Eye (tissue), 1 donor: ENCODE results near the gene DPP4.

Experiments used
- DNase-seq: peaks from one replicate; pipeline ENCODE4 v3.0.0-alpha.2; 2015

The DPP4 gene

DNA sequence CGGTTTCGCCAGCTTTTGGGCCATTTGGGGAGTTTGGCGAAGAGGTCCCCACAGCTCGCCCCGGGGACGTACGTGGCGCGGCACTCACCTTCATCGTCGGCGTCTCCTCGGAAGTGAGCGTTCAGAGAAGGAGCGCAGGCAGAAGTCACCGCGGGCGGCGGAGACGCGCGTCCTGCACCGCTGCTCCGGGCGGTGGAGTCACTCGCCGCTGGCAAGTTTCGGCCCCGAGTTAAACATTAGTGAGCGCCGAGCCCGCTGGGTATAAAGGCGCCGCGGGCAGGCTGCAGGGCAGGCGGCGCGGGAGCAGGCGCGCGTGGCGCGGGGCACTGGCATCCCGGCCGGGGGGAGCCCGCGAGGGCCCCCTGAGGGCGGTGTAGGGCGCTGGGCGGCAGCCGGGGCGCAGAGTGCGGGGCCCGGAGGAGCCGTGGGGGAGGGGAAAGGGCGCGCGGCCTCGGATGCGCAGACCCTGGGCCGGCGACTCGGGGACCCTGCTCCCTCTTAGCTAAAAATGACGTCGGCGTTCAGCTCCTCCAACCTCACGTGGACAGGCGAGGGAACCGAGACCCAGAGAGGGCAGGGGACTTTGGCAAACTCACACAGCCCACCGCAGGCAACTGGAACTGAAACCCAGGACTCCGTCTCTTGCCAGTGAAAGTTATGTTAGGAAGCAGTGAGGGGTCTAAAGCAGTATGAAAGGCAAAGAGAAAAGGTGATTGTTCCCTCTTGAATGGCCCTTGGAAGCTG lies at the start of gene DPP4:
Gene DPP4, minus strand, starts transcription at position 328 of the 744 bp plus-strand sequence. Its CDS starts 234 bp downstream, at position 94.
- peak; percentile 39 for DNase-seq

GRCh38 chr2:162118166-162119031 lies 44.4 kb upstream of the DPP4 start:
- no peak for DNase-seq

DNA sequence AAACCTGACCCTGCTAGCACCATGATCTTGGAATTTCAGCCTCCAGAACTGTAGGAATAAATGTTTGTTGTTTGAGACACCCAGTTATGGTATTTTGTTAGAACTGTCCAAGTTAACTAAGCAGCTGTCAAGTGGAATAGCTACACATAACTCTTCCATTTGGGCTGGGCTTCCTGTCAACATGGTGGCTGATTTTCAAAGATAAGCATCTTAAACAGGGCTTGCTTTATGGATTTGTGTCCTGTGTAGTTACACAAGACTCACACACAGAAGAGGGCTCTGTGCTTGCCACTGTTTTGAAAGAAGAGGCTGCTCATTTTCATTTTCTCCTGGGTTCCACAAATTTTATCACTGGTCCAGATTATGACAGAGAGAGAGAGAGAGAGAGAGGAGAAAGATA lies 42.3 kb upstream of the DPP4 start:
- no peak for DNase-seq

DNA sequence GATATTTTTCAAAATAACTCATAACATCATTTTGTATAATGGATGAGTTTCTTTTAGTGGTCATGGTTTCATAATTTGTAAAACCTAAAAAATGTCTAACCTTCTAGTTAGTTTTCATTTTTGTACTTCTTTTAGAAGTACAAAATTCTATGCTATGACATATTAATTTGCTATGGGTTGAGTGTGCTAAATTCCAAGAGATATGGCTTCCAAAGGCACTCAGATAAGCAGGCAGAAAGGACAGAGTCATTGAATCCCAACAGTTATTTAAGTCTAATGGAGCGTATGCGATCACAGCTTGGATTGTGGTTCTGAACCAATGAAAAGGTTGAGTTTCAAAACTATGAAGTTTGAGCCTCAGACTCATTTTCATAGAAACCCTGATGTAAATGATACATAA lies 41.1 kb upstream of the DPP4 start:
- DNase-seq: no peak

- DNase-seq: no peak
Observed at GRCh38 chr2:162114271-162114670, 40.3 kb upstream of the DPP4 start.

- no peak for DNase-seq
Observed at GRCh38 chr2:162113776-162114168, 39.8 kb upstream of the DPP4 start.

GRCh38 chr2:162113088-162113775 lies 39.2 kb upstream of the DPP4 start:
- DNase-seq: no peak

GRCh38 chr2:162111958-162112850 lies 38.2 kb upstream of the DPP4 start:
- DNase-seq: no peak

GRCh38 chr2:162107361-162107901 lies 33.4 kb upstream of the DPP4 start:
- DNase-seq: no peak

DNA sequence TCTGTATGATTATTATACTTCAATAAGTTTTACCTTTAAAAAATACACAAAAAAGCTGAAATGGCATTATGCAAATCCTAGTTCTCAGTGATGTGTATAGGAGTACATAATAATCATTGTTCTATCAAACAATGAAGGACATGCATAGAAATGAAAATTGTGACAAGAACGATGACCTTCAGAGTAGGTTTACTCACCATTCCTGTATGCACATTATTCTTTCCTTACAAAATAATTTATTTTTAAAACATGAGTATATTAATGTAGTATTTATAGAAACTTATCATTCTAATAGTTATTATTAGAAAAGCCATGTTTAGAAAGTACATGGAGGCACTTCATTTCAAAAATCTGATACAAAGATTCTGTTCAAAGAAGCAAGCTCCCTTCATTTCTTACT lies 32.7 kb upstream of the DPP4 start:
- no peak for DNase-seq

DNA sequence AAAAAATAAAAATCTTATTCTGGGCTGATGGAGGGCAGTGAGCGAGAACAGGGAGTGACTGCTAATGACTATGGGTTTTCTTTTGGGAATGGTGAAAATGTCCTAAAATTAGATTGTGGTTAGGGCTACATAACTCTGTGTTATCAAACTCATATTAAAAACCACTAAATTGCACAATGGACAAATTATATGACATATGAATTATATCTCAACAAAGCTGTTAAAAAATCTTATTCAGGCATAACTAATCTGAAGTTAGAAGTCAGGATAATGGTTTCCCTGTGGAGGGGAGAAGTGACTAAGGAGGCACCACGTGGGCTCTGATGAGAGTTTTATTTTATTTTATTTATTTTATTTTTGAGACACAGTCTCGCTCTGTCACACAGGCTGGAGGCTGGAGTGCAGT lies 32.1 kb upstream of the DPP4 start:
- no peak for DNase-seq

- DNase-seq: no peak
Observed at GRCh38 chr2:162103443-162104009, 29.5 kb upstream of the DPP4 start.

GRCh38 chr2:162100579-162100978 lies 26.6 kb upstream of the DPP4 start:
- no peak for DNase-seq

DNA sequence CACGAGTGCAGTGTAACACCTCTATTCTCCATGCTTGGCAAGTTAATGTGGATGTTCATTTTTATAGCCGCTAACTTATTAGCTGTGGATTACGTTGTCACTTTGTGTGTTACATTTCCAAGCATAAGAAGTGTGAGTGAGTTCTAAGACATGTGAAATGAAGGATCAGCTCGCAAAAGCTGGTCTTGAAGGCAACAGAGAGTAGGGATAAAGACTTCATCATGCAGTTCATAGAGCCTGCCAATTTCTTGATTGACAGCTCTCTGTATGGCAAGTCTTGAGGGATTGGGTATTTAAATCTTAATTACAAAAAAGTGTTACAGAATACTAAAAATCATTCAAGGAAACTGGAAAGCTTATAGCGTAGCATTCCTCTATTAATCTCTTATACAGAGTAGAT lies 25.8 kb upstream of the DPP4 start:
- DNase-seq: no peak

- no peak for DNase-seq
Observed at GRCh38 chr2:162092658-162093556, 18.9 kb upstream of the DPP4 start.

DNA sequence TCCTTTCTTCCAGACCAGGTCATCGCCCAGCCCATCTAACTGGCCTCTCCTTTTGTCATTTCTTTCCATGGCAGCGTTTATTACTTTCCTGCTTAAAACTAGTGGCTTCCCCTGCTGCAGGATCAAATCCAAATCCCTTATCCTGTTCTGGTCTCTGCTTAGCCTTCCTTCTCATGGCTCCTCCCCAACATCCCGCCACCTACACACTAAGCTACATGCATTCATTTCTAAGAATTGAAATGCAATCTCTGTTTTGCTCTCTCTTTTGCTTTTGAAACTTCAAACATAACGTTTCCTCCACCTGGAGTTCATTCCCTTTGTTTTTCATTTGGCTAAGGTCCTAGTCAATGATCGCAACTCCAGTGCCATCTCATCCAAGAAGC lies 18.0 kb upstream of the DPP4 start:
- no peak for DNase-seq

DNA sequence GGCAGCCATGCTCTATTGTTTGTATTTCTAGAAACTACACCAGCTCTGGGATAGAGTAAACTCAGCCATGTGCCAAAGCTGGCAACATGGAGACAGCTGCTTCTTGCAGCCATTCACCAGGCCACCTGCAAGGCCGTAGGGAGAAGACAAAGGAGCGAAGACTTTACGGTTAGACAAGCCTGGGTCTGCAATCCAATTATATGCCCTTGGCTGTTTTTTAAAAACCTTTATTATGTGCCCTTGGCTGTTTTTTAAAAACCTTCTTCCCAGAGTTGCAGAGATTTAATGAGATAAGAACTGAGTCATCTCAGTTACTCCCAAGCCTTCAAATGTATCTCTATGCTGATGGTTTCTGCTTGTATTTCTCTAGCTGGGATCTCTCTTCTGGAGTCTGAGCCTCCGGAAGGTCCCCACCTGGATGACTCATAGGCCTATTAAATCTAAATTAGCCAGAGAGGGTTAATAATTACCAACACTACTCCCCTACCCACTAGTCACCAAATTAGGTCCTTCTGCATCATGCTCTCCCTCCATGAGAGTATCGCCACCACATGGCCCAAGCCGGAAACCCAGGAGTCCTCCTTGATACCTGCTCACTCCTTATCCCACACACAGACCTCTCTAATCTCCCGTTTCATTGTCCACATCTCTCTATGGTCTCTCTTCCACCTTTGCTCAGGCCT lies 17.5 kb upstream of the DPP4 start:
- no peak for DNase-seq

GRCh38 chr2:162090109-162090508 lies 16.1 kb upstream of the DPP4 start:
- DNase-seq: no peak

- no peak for DNase-seq
Observed at GRCh38 chr2:162086904-162087303, 12.9 kb upstream of the DPP4 start.
